Activated T-cell treated with anti-CD3 and anti-CD28 coated beads, Interleukin-2, amount 50 U/mL, for 4 hours (primary cell): Measurements from ENCODE around the gene TP53BP1. TPM values are rescaled to one million over a fixed set of nuclear protein-coding genes. Genes with fewer than 3 reads are reported as not detected.

Experiments
- ATAC-seq, 2 donors: fragments of 200-7000 bp; cut with Tn5 transposase; one replicate each; pipeline ENCODE4 v1.10.0; 2021
- DNase-seq: peaks from one replicate; pipeline ENCODE4 v3.0.0-alpha.2; 2020
- H3K27me3 Mint-ChIP-seq: one replicate; pipeline ENCODE4 v1.8.0; 2021; ENCODE audit warnings: low read depth, mixed read lengths
- H3K36me3 Mint-ChIP-seq: one replicate; pipeline ENCODE4 v1.8.0; 2022; ENCODE audit warnings: mixed read lengths; ENCODE audit not compliant: insufficient read depth
- H3K4me1 Mint-ChIP-seq: one replicate; pipeline ENCODE4 v1.8.0; 2021; ENCODE audit warnings: low read depth, mixed read lengths
- H3K4me3 Mint-ChIP-seq: one replicate; pipeline ENCODE4 v1.8.0; 2021; ENCODE audit warnings: mild to moderate bottlenecking, moderate library complexity, mixed read lengths
- H3K9me3 Mint-ChIP-seq: one replicate; pipeline ENCODE4 v1.8.0; 2021; ENCODE audit warnings: mixed read lengths
- total RNA-seq, 3 donors: library from RNA; stranded (reverse); gene quantifications; one replicate each; pipeline ENCODE4 v1.2.1, GENCODE V29; 2021

TP53BP1 gene
- total RNA-seq, 3 donors from 2014 or later, result 30.5 to 36.1 (median 35.3) TPM

GRCh38 chr15:43514241-43515057 lies 21.5 kb upstream of the TP53BP1 start:
- ATAC-seq (no peak), DNase-seq (no peak)
- Mint-ChIP-seq H3K27me3 (peaks cover 25% of the 10 kb centered on the region), H3K4me1 (peaks cover 47% of the 10 kb centered on the region), H3K36me3 (no peaks in the 10 kb centered on the region), H3K4me3 (no peak overlapping the region), H3K9me3 (no peaks in the 10 kb centered on the region)

GRCh38 chr15:43513550-43513949 lies 20.6 kb upstream of the TP53BP1 start:
- ATAC-seq (no peak), DNase-seq (no peak)
- peaks cover 18% of the 10 kb centered on the region for H3K27me3 Mint-ChIP-seq
- peaks cover 45% of the 10 kb centered on the region for H3K4me1 Mint-ChIP-seq
- no peaks in the 10 kb centered on the region for H3K36me3 Mint-ChIP-seq
- no peaks in the 10 kb centered on the region for H3K9me3 Mint-ChIP-seq
- no peak overlapping the region for H3K4me3 Mint-ChIP-seq

DNA sequence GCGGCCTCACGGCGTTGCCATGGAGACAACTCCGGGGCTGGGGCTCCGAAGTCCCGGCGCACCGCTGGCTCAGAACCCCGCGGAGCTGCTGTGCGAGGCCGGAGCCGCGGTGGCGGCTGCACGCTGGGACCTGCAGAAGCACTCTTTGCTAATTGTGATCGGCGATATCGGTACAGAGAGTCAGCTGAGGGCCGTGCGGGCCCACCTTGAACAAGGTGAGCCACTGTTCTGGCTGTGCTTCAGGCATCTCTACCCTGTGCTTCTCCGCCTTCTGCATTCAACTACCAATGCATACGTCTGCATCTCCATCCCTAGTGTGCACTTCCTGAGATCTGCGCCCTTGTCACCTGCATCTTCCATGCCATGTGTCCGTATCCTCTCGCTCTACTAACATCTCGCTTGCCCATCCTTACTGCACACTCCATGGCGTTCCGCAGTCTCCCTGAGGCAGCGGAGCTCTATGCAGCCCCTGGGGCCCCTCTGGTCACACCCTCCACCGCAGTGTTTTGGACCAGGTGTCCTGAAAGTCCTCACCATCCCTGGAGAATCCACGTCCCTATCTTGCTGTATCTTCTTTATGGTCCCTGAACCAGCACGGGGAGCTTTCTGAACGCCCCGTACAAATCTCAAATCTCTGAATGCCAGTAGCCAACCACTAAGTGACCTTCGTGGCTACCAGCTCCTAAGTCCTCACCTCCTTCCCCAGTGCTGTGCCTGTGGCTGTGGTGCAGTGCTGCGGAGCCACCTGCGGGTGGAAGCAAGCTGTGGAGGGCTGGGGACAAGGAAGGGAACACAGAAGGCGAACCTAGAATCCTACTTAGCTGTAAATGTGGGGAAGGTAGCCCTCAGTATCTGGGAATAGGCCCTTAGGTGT lies 18.3 kb upstream of the TP53BP1 start:
- no peaks in the 10 kb centered on the region for H3K36me3 Mint-ChIP-seq
- DNase-seq (no peak), ATAC-seq (no peak)
- peaks cover 1% of the 10 kb centered on the region for H3K27me3 Mint-ChIP-seq
- H3K4me1 Mint-ChIP-seq, result peaks cover 35% of the 10 kb centered on the region
- no peaks in the 10 kb centered on the region for H3K9me3 Mint-ChIP-seq
- peak overlapping the region; percentile 86 for H3K4me3 Mint-ChIP-seq

DNA sequence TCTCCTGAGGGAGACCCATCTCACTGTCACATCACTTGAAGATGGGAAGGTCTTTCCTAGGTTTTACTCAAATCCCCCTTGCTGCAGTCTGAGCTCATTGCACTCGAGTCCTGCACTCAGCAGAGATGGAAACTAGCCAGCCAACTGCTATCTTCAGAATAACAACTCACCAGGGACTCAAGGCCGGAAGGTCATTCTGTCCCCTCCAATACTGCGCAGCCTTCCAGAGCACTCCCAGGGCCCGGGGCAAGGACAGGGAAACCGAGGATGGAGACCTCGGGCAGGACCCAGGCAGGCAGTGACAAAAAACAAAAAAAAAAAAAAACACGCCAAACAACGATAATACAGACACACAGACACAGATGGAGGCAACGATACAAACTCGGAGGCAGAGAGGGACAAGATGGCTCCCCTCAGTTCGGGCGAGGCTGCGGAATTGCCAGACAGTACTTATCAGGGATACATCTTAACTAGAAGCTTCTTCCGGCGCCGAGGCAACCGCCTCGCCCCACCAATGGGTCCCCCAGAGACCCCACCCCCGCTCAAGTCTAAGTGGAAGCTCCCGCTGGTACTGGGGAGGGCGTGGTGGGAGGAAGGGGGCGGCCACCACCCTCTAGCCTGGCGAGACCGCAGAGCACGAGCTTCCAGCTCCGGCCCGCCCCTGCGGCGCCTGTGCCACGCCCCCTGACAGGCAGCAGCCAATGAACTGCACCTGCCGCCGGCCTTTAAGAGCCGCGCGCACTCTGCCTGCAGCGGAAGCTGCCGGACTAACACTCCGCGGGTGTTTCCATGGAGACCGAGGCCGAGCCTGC lies 17.4 kb upstream of the TP53BP1 start:
- DNase-seq, result peak; percentile 90
- no peaks in the 10 kb centered on the region for H3K36me3 Mint-ChIP-seq
- no peaks in the 10 kb centered on the region for H3K27me3 Mint-ChIP-seq
- H3K4me3 Mint-ChIP-seq, result peak overlapping the region; percentile 86
- peaks cover 35% of the 10 kb centered on the region for H3K4me1 Mint-ChIP-seq
- peak; percentile 96 to 98 for ATAC-seq
- H3K9me3 Mint-ChIP-seq, result no peaks in the 10 kb centered on the region

DNA sequence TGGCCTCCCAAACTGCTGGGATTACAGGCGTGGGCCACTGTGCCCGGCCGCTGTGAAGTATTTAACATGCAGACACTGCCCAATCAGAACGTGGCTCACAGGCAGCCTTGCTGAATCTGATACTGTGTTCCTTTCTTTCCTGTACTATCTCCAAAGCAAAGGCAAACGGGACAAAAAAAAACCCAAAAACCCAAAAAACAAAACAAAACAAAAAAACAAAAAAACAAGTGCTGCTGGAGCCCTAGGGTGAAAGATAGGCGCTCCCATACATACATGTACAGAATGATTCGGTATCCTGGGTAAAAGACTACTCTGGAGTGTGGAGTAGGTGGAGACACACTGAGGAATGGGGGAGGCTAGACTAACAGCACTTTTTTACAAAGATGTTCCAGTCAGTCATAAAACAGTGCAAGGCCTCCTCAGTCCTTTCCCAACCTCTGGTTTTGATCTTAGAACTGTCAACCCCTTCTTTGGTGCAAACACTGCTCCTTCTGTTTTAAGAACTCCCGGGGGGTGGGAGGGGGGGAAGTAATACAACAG lies 16.8 kb upstream of the TP53BP1 start:
- no peaks in the 10 kb centered on the region for H3K27me3 Mint-ChIP-seq
- no peaks in the 10 kb centered on the region for H3K36me3 Mint-ChIP-seq
- peaks cover 35% of the 10 kb centered on the region for H3K4me1 Mint-ChIP-seq
- H3K4me3 Mint-ChIP-seq, result peak overlapping the region; percentile 86
- H3K9me3 Mint-ChIP-seq, result no peaks in the 10 kb centered on the region
- DNase-seq (no peak), ATAC-seq (no peak)

- ATAC-seq (no peak), DNase-seq (no peak)
- H3K27me3 Mint-ChIP-seq, result no peaks in the 10 kb centered on the region
- H3K4me3 Mint-ChIP-seq, result peak overlapping the region; percentile 86
- peaks cover 30% of the 10 kb centered on the region for H3K4me1 Mint-ChIP-seq
- H3K9me3 Mint-ChIP-seq, result no peaks in the 10 kb centered on the region
- H3K36me3 Mint-ChIP-seq, result no peaks in the 10 kb centered on the region
These were observed 16.2 kb upstream of the TP53BP1 start for GRCh38 chr15:43508991-43509659.

- Mint-ChIP-seq H3K9me3 (no peaks in the 10 kb centered on the region), H3K4me1 (peaks cover 24% of the 10 kb centered on the region), H3K36me3 (no peaks in the 10 kb centered on the region), H3K27me3 (no peaks in the 10 kb centered on the region), H3K4me3 (no peak overlapping the region)
- DNase-seq (no peak), ATAC-seq (no peak)
These were observed 15.5 kb upstream of the TP53BP1 start for GRCh38 chr15:43508421-43508820.

DNA sequence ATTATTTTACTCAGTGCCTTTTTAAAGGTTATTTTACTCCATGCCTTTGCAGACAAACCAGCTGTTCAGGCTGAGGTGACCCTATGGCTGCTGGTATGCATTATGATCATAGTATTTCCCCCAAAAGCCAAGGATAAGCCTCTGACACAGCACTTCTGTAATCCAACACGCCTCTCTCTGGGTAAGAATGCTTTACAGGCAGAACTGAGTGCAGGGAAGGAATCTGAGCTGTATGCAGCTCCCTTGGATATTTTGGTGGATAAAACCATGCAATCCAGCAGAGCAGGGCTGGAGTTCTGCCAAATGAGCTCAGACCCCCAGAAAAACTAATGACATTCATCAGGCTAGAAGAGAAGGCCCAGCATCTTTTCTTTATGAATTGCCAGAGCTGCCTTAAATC lies 12.8 kb upstream of the TP53BP1 start:
- Mint-ChIP-seq H3K4me1 (peaks cover 12% of the 10 kb centered on the region), H3K36me3 (no peaks in the 10 kb centered on the region), H3K9me3 (no peaks in the 10 kb centered on the region), H3K27me3 (no peaks in the 10 kb centered on the region), H3K4me3 (no peak overlapping the region)
- ATAC-seq (no peak), DNase-seq (no peak)

- H3K4me3 Mint-ChIP-seq, result no peak overlapping the region
- H3K4me1 Mint-ChIP-seq, result peaks cover 1% of the 10 kb centered on the region
- DNase-seq, result no peak
- H3K36me3 Mint-ChIP-seq, result peaks cover 2% of the 10 kb centered on the region
- no peaks in the 10 kb centered on the region for H3K9me3 Mint-ChIP-seq
- ATAC-seq, result no peak
- H3K27me3 Mint-ChIP-seq, result no peaks in the 10 kb centered on the region
These were observed 6.7 kb upstream of the TP53BP1 start for GRCh38 chr15:43499635-43500034.

GRCh38 chr15:43498990-43499389 lies 6.0 kb upstream of the TP53BP1 start:
- Mint-ChIP-seq H3K27me3 (no peaks in the 10 kb centered on the region), H3K9me3 (no peaks in the 10 kb centered on the region), H3K4me1 (peaks cover 1% of the 10 kb centered on the region), H3K36me3 (peaks cover 2% of the 10 kb centered on the region), H3K4me3 (no peak overlapping the region)
- DNase-seq (no peak), ATAC-seq (no peak)

DNA sequence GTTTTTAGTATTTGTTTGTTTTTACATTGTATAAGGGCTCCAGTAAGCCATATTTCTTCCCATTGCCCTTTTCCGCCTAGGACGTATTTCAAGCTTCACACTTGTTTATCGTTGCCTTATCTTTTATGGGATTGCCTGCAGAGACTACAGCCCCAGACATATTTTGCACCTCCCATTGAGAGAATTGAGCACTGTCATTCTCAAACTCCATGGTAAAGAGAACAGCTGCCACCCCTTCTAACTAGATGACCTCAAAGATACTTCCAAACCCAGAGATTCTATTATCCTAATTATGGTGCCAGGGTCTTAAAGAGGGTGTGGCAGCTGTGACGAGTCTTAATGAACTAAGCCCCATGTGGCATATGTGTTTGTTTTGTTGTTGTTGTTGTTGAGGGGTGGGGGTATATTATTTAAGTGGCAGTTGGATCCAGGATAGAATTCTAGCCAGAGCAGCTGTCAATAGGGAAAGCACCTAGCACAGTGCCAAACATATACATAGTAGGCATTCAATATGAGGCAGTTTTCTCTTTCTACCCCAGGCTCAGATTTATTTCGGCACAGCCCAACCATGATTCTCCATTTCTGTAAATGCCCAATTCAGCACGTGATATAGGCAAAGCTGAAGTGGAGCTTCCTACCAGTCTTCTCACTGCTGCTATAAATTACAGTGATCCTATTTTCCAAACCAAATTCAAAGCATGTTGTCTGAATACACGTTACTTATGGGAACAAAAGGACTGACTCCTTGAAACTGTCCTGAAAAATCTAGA lies 932 bp upstream of the TP53BP1 start:
- Mint-ChIP-seq H3K9me3 (no peaks in the 10 kb centered on the region), H3K4me1 (peaks cover 28% of the 10 kb centered on the region), H3K36me3 (peaks cover 19% of the 10 kb centered on the region), H3K27me3 (no peaks in the 10 kb centered on the region), H3K4me3 (peak overlapping the region; percentile 99)
- ATAC-seq (no peak), DNase-seq (no peak)

DNA sequence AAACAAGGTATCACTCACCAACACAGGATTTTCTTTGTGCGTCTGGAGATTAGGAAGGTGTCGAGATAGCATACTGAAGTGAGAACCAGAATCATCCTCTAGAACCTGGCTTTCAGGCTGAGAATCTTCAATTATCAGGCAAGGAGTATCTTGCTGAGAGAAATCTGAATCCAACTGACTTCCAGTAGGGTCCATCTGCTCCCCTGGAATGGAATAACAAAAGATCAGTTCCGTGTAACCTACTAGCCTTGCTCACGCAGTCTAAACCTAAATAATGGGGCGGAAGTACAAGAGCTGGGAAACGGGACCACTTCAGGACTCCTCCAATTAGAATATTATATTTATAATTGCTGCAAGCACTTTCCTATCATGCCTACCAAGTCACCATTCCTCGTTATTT lies 690 bp downstream of the TP53BP1 start:
- DNase-seq (no peak), ATAC-seq (no peak)
- H3K27me3 Mint-ChIP-seq, result no peaks in the 10 kb centered on the region
- H3K4me1 Mint-ChIP-seq, result peaks cover 29% of the 10 kb centered on the region
- peaks cover 30% of the 10 kb centered on the region for H3K36me3 Mint-ChIP-seq
- H3K4me3 Mint-ChIP-seq, result peak overlapping the region; percentile 99
- H3K9me3 Mint-ChIP-seq, result no peaks in the 10 kb centered on the region

DNA sequence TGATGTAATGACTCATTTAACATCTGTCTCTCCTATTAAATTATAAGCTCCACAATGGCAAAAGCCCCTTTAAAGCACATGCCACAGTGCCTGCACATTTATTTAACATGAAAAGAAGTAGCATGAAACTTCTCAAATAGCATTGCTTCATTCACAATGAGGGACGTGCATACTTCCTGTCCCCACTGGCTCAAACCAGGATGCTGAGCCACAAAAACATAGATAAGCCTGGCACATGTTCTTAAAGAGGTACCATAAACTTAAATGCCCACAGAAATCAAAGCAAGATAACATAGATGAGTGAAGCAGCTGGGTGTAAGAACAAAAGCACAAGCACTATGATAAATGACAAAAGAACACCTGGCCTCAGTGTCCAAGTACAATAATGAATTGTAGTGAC lies 3.8 kb downstream of the TP53BP1 start:
- ATAC-seq (no peak), DNase-seq (no peak)
- Mint-ChIP-seq H3K4me1 (peaks cover 30% of the 10 kb centered on the region), H3K27me3 (no peaks in the 10 kb centered on the region), H3K9me3 (no peaks in the 10 kb centered on the region), H3K4me3 (no peak overlapping the region), H3K36me3 (peaks cover 35% of the 10 kb centered on the region)
